ENCODE measurements around the gene FABP1.

FABP1 gene

DNA sequence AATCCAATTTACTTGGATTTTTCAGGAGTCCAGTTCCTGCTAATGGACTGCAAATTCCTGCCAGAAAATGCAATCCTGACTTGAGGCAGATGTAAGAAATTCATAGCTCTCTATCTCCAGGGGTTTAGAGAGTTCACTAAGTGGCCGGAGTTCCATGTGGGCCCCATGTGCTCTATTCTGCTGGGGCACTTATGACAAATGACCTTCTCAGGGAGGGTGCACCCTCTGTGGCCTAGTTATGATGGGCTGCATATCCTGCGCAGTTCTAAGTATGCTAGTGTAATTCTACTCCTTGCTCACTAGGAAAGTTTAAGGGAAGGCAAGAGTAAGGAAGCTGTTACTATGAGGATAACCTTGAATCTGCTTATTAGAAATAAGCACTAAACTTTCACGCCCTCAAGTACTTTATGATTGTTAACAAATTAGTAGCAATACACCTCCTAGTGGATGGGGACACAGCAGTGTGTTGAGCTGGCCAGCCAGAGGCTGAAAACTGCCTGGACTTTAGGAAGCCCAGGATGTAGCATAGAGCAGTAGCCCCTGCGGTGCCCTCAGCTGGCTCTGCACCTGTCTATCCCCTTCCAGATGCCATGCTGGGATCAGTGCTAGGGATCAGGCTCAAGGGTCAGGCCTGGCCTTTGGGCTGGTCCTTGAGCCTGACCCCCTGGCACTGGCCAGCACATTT lies 45.8 kb downstream of the FABP1 start:
- DNase-seq (ENCODE audit: low read depth in 2 of 2) = no peak

GRCh38 chr2:88080545-88080944 lies 47.3 kb downstream of the FABP1 start:
- no peak for DNase-seq (ENCODE audit: low read depth in 2 of 2)

- DNase-seq (ENCODE audit: low read depth in 2 of 2) = no peak
These were observed 49.2 kb downstream of the FABP1 start for GRCh38 chr2:88078643-88079172.

GRCh38 chr2:88077080-88077479 lies 50.8 kb downstream of the FABP1 start:
- no peak for DNase-seq (ENCODE audit: low read depth in 2 of 2)

- DNase-seq (ENCODE audit: low read depth in 2 of 2) = no peak
These were observed 53.0 kb downstream of the FABP1 start for GRCh38 chr2:88074854-88075292.

DNA sequence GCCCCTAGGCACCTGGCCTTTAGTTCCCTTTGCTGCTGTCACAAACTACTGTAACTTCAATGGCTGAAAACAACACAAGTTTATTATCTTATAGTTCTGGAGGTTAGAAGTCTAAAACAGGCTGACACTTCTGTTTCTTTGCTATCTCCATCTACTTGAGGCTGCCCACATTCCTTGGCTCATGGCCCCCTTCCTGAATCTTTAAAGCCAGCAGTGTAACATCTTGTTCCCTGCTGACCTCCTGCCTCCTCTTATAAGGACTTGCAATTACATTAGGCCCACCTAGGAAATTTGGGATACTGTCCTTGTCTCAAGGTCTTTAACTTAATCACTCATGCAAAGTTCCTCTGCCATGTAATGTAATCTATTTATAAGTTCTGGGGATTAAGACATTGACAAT lies 53.7 kb downstream of the FABP1 start:
- no peak for DNase-seq (ENCODE audit: low read depth in 2 of 2)
